ENCODE measurements around the gene LARP4B. TPM values are rescaled to one million over a fixed set of nuclear protein-coding genes. Genes with fewer than 3 reads are reported as not detected.

LARP4B gene
- total and polyA plus RNA-seq, 2 donors (not counting 1 experiment from before 2014, with no cell fraction given) = 35.6 to 129 TPM

DNA sequence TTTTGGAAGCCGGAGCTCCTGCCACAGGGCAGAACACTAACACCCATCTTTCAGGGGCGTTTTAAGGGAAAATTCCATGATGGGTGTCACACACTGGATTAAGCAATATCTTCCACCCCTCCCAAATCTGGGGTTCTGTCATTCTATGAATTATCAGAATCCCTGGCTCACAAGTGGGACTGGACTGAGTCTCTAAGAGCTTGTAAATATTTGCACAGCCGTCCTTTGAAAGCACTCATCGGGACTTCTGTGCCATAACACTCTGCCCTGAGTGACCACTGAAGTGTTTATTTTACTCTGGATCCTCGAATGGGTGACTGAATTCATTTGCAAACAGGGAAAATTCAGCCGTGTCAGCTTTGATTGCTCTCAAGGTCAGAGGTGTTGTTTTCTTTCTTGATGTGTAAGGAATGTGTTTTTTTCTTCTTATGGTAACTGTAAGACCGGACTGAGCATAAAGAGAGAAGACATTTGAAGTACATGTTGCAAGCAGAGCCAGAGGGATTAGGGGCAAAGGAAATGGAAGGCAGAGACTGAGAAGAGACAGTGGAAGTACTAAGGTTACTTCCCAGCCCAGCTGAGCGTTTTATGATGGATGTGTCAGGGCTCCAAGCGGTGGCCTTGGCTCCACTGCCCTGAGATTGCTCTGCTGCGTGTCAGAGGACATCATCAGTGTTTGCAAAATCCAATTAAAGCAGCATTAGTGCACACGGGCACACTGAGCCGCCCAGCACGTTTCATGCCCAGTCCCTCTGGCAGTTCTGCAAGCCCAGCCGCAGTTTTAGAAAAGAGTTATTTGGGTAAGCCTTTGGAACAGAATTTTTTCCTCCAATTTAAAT is 39.0 kb upstream of the LARP4B start:
- Histone ChIP-seq H3K27me3 (replicated peaks in 1 of 4; ENCODE audit: control extremely low read depth in 1 of 4, control insufficient read depth in 3 of 4, insufficient read depth in 4 of 4, low read length in 3 of 4) (peaks cover 0 to 4% (median 0%) of the 10 kb centered on the region in 4 experiments), H3K4me3 (ENCODE audit: control extremely low read depth in 1 of 5, extremely low read depth in 1 of 5, insufficient read depth in 1 of 5, low read depth in 2 of 5, low read length in 4 of 5) (no peak overlapping the region), H3K36me3 (replicated peaks in 1 of 2; ENCODE audit: control extremely low read depth in 1 of 2, control insufficient read depth in 1 of 2, extremely low read depth in 1 of 2, insufficient read depth in 2 of 2, low read length in 1 of 2) (no peaks in the 10 kb centered on the region), H3K79me2 (ENCODE audit: control insufficient read depth, insufficient read depth, low read length) (no peaks in the 10 kb centered on the region), H3K4me2 (replicated peaks; ENCODE audit: low read depth, low read length, poor library complexity, severe bottlenecking) (no peak overlapping the region), H3K27ac (ENCODE audit: low read length in 2 of 2) (no peak overlapping the region), H3K9me3 (ENCODE audit: control extremely low read depth in 1 of 3, control insufficient read depth in 2 of 3, insufficient read depth in 1 of 3, low read length in 2 of 3) (peaks cover 0 to 14% (median 0%) of the 10 kb centered on the region in 3 donors), H2AFZ (ENCODE audit: insufficient read depth, low read depth, low read length, poor library complexity, severe bottlenecking) (no peak overlapping the region), H3K9ac (ENCODE audit: low read length) (no peak overlapping the region), H4K20me1 (ENCODE audit: control insufficient read depth, insufficient read depth, low read length, poor library complexity, severe bottlenecking) (no peaks in the 10 kb centered on the region), H3K4me1 (ENCODE audit: control insufficient read depth in 2 of 2, insufficient read depth in 2 of 2, low read length in 2 of 2) (no peaks in the 10 kb centered on the region)
- no peak overlapping the region for H3K27ac Mint-ChIP-seq
- H3K4me1 Mint-ChIP-seq = no peaks in the 10 kb centered on the region
- intact Hi-C loops (cut with micrococcal nuclease) = no loop called here
- TF ChIP-seq, protein P1, sequence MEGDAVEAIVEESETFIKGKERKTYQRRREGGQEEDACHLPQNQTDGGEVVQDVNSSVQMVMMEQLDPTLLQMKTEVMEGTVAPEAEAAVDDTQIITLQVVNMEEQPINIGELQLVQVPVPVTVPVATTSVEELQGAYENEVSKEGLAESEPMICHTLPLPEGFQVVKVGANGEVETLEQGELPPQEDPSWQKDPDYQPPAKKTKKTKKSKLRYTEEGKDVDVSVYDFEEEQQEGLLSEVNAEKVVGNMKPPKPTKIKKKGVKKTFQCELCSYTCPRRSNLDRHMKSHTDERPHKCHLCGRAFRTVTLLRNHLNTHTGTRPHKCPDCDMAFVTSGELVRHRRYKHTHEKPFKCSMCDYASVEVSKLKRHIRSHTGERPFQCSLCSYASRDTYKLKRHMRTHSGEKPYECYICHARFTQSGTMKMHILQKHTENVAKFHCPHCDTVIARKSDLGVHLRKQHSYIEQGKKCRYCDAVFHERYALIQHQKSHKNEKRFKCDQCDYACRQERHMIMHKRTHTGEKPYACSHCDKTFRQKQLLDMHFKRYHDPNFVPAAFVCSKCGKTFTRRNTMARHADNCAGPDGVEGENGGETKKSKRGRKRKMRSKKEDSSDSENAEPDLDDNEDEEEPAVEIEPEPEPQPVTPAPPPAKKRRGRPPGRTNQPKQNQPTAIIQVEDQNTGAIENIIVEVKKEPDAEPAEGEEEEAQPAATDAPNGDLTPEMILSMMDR (IDR thresholded peaks at IDR 0.05) = no peak
- no peak for TF ChIP-seq EZH2 (IDR thresholded peaks at IDR 0.05; ENCODE audit: borderline replicate concordance, insufficient read depth, low read depth, low read length, poor library complexity, severe bottlenecking)
- no peak overlapping the region for H3K4me3 Mint-ChIP-seq
- H3K27me3 Mint-ChIP-seq = peaks cover 19% of the 10 kb centered on the region
- CTCF ChIA-PET = no interaction called here
- POLR2A ChIA-PET = no interaction called here
- DNase-seq = no peak
- ATAC-seq (ENCODE audit: low read depth) = no peak
- 70% methylated on average over 9 of the region's 14 CpGs for WGBS (ENCODE audit: insufficient coverage)
- no peaks in the 10 kb centered on the region for H3K9me3 Mint-ChIP-seq (ENCODE audit: insufficient read depth)

DNA sequence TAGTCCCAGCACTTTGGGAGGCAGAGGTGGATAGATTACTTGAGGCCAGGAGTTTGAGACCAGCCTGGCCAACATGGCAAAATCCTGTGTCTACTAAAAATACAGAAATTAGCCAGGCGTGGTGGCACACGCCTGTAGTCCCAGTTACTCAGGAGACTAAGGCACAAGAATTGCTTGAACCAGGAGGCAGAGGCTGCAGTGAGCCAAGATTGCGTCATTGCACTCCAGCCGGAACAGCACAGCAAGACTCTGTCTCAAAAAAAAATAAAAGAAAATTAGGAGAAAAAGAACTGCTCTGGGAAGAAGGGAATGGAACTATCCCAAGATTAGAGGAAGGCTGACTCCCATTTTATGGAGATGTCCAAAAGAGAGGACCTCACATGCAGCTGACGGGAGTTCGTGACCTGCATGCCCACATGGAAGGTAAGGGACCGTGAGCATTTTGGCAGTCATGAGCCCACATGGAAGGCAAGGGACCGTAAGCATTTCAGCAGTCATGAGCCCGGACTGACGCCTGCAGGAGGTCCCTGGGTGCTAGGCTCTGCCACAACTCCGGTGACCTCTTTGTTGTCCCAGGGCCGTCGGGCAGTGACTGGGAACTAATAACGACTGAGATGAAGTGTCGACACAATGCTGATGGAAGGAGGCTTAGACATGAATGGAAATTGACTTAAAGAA is 38.1 kb upstream of the LARP4B start:
- Mint-ChIP-seq H3K9me3 (ENCODE audit: insufficient read depth) (no peaks in the 10 kb centered on the region), H3K4me1 (no peaks in the 10 kb centered on the region), H3K27me3 (peaks cover 22% of the 10 kb centered on the region), H3K27ac (no peak overlapping the region), H3K4me3 (no peak overlapping the region)
- Histone ChIP-seq H3K27me3 (replicated peaks in 1 of 4; ENCODE audit: control extremely low read depth in 1 of 4, control insufficient read depth in 3 of 4, insufficient read depth in 4 of 4, low read length in 3 of 4) (peaks cover 0 to 4% (median 0%) of the 10 kb centered on the region in 4 experiments), H3K79me2 (ENCODE audit: control insufficient read depth, insufficient read depth, low read length) (no peaks in the 10 kb centered on the region), H3K27ac (ENCODE audit: low read length in 2 of 2) (no peak overlapping the region), H3K9me3 (ENCODE audit: control extremely low read depth in 1 of 3, control insufficient read depth in 2 of 3, insufficient read depth in 1 of 3, low read length in 2 of 3) (peaks cover 0 to 12% (median 0%) of the 10 kb centered on the region in 3 donors), H3K4me2 (replicated peaks; ENCODE audit: low read depth, low read length, poor library complexity, severe bottlenecking) (no peak overlapping the region), H4K20me1 (ENCODE audit: control insufficient read depth, insufficient read depth, low read length, poor library complexity, severe bottlenecking) (no peaks in the 10 kb centered on the region), H3K36me3 (replicated peaks in 1 of 2; ENCODE audit: control extremely low read depth in 1 of 2, control insufficient read depth in 1 of 2, extremely low read depth in 1 of 2, insufficient read depth in 2 of 2, low read length in 1 of 2) (no peaks in the 10 kb centered on the region), H3K4me3 (ENCODE audit: control extremely low read depth in 1 of 5, extremely low read depth in 1 of 5, insufficient read depth in 1 of 5, low read depth in 2 of 5, low read length in 4 of 5) (no peak overlapping the region), H3K9ac (ENCODE audit: low read length) (no peak overlapping the region), H3K4me1 (ENCODE audit: control insufficient read depth in 2 of 2, insufficient read depth in 2 of 2, low read length in 2 of 2) (no peaks in the 10 kb centered on the region), H2AFZ (ENCODE audit: insufficient read depth, low read depth, low read length, poor library complexity, severe bottlenecking) (no peak overlapping the region)
- TF ChIP-seq, protein P1 (IDR thresholded peaks at IDR 0.05) = no peak
- TF ChIP-seq EZH2 (IDR thresholded peaks at IDR 0.05; ENCODE audit: borderline replicate concordance, insufficient read depth, low read depth, low read length, poor library complexity, severe bottlenecking) = no peak
- 85% methylated on average over 11 of the region's 15 CpGs for WGBS (ENCODE audit: insufficient coverage)
- ChIA-PET CTCF (no interaction called here), POLR2A (no interaction called here)
- DNase-seq (no peak), ATAC-seq (ENCODE audit: low read depth) (no peak)
- intact Hi-C loops (cut with micrococcal nuclease) = no loop called here

Measured in B cell (primary cell).